H9 (cell line): ENCODE measurements around the gene UFSP2. TPM values are rescaled to one million over a fixed set of nuclear protein-coding genes. Genes with fewer than 3 reads are reported as not detected.
A peak's percentile ranks its signal among the peaks of the same experiment; 100 is the strongest.

Experiments
- DNase-seq: peaks from one replicate; pipeline ENCODE4 v3.0.0-alpha.2; 2017
- H2AFZ ChIP-seq: one replicate; pipeline ENCODE4 v1.6.1; 2013; ENCODE audit warnings: mild to moderate bottlenecking, low read length, control low read depth, moderate library complexity
- H2AK5ac ChIP-seq: 2 replicates; pipeline ENCODE4 v1.6.1; 2013; ENCODE audit warnings: low read length, control low read depth, mixed read lengths; ENCODE audit not compliant: insufficient read length
- H2BK120ac ChIP-seq: one replicate; pipeline ENCODE4 v1.6.1; 2013; ENCODE audit warnings: low read depth, mild to moderate bottlenecking, low read length, control low read depth, inconsistent platforms; ENCODE audit not compliant: poor library complexity, severe bottlenecking
- H2BK12ac ChIP-seq: 2 replicates; pipeline ENCODE4 v1.6.1; 2013; ENCODE audit warnings: low read length, control low read depth, mixed read lengths, low read depth; ENCODE audit not compliant: insufficient read length
- H2BK15ac ChIP-seq: 2 replicates; pipeline ENCODE4 v1.6.1; 2013; ENCODE audit warnings: low read depth, low read length, control low read depth
- H2BK20ac ChIP-seq: one replicate; pipeline ENCODE4 v1.6.1; 2013; ENCODE audit warnings: low read depth, mild to moderate bottlenecking, low read length, control low read depth, inconsistent platforms; ENCODE audit not compliant: poor library complexity, severe bottlenecking
- H2BK5ac ChIP-seq: 2 replicates; pipeline ENCODE4 v1.6.1; 2013; ENCODE audit warnings: low read length, control low read depth, mixed read lengths; ENCODE audit not compliant: insufficient read length
- H3K14ac ChIP-seq: 2 replicates; pipeline ENCODE4 v1.6.1; 2013; ENCODE audit warnings: low read length, control low read depth; ENCODE audit not compliant: insufficient read depth
- H3K18ac ChIP-seq: 2 replicates; pipeline ENCODE4 v1.6.1; 2013; ENCODE audit warnings: low read depth, mild to moderate bottlenecking, mixed read lengths, low read length, control low read depth; ENCODE audit not compliant: insufficient read length
- H3K23ac ChIP-seq: 2 replicates; pipeline ENCODE4 v1.6.1; 2013; ENCODE audit warnings: low read length, control low read depth, mixed read lengths, low read depth; ENCODE audit not compliant: insufficient read length
- H3K23me2 ChIP-seq: 2 replicates; pipeline ENCODE4 v1.6.1; 2013; ENCODE audit warnings: low read depth, mild to moderate bottlenecking, mixed read lengths, low read length, control low read depth; ENCODE audit not compliant: insufficient read length, poor library complexity, severe bottlenecking
- H3K27ac ChIP-seq: 2 replicates; pipeline ENCODE4 v1.5.1; 2013; ENCODE audit warnings: low read length, control low read depth, mixed read lengths, low read depth; ENCODE audit not compliant: insufficient read length
- H3K27me3 ChIP-seq: 2 replicates; pipeline ENCODE4 v1.6.1; 2013; ENCODE audit warnings: low read length, control low read depth, inconsistent platforms; ENCODE audit not compliant: insufficient read depth
- H3K4ac ChIP-seq: 2 replicates; pipeline ENCODE4 v1.6.1; 2013; ENCODE audit warnings: low read depth, mild to moderate bottlenecking, control low read depth, inconsistent platforms, low read length, moderate library complexity
- H3K4me1 ChIP-seq: 2 replicates; pipeline ENCODE4 v1.6.1; 2013; ENCODE audit warnings: low read length, control low read depth, inconsistent platforms; ENCODE audit not compliant: insufficient read depth
- H3K4me2 ChIP-seq: 2 replicates; pipeline ENCODE4 v1.6.1; 2013; ENCODE audit warnings: low read length, control low read depth, mixed read lengths; ENCODE audit not compliant: insufficient read length, insufficient read depth
- H3K56ac ChIP-seq: 2 replicates; pipeline ENCODE4 v1.6.1; 2013; ENCODE audit warnings: low read depth, mild to moderate bottlenecking, mixed read lengths, low read length, control low read depth; ENCODE audit not compliant: insufficient read length
- H3K79me1 ChIP-seq: 2 replicates; pipeline ENCODE4 v1.6.1; 2013; ENCODE audit warnings: low read depth, mild to moderate bottlenecking, moderate library complexity, low read length, control low read depth, inconsistent platforms; ENCODE audit not compliant: insufficient read depth, poor library complexity, severe bottlenecking
- H3K79me2 ChIP-seq: 2 replicates; pipeline ENCODE4 v1.6.1; 2013; ENCODE audit warnings: low read length, control low read depth, inconsistent platforms; ENCODE audit not compliant: insufficient read depth
- H3K9ac ChIP-seq: 2 replicates; pipeline ENCODE4 v1.6.1; 2013; ENCODE audit warnings: low read length, control low read depth, mixed read lengths; ENCODE audit not compliant: insufficient read length; ENCODE audit errors: extremely low read depth
- H3K9me3 ChIP-seq: one replicate; pipeline ENCODE4 v1.6.1; 2013; ENCODE audit warnings: low read depth, low read length, inconsistent platforms; ENCODE audit not compliant: control insufficient read depth
- H3T11ph ChIP-seq: one replicate; pipeline ENCODE4 v1.6.1; 2013; ENCODE audit warnings: mild to moderate bottlenecking, low read length, control low read depth, inconsistent platforms
- H4K20me1 ChIP-seq: one replicate; pipeline ENCODE4 v1.6.1; 2013; ENCODE audit not compliant: control insufficient read depth, insufficient read length, insufficient read depth
- H4K5ac ChIP-seq: 2 replicates; pipeline ENCODE4 v1.6.1; 2013; ENCODE audit warnings: low read depth, mild to moderate bottlenecking, mixed read lengths, low read length, control low read depth; ENCODE audit not compliant: insufficient read length
- H4K8ac ChIP-seq: replicated peaks from 2 replicates; pipeline ENCODE4 v1.6.1; 2013; ENCODE audit warnings: low read length, control low read depth, mixed read lengths, low read depth; ENCODE audit not compliant: insufficient read length
- H4K91ac ChIP-seq: 2 replicates; pipeline ENCODE4 v1.6.1; 2013; ENCODE audit warnings: low read depth, mild to moderate bottlenecking, moderate library complexity, mixed read lengths, low read length, control low read depth; ENCODE audit not compliant: insufficient read length
- H3K27ac Mint-ChIP-seq, 3 experiments: 2 replicates in 2 of 3; 3 replicates in 1 of 3; pipeline ENCODE4 v1.8.0; 2020 to 2021; ENCODE audit warnings: mixed read lengths in 3 of 3, mild to moderate bottlenecking in 1 of 3, moderate library complexity in 1 of 3
- H3K27me3 Mint-ChIP-seq: 2 replicates; pipeline ENCODE4 v1.8.0; 2021; ENCODE audit warnings: low read depth, mild to moderate bottlenecking, moderate library complexity, mixed read lengths
- H3K36me3 Mint-ChIP-seq, 3 experiments: 2 replicates in 2 of 3; 3 replicates in 1 of 3; pipeline ENCODE4 v1.8.0; 2020 to 2021; ENCODE audit warnings: low read depth in 3 of 3, mixed read lengths in 3 of 3; ENCODE audit not compliant: insufficient read depth in 1 of 3
- H3K4me1 Mint-ChIP-seq, 2 experiments: 2 replicates each; pipeline ENCODE4 v1.8.0; 2020; ENCODE audit warnings: mixed read lengths in 2 of 2
- H3K4me3 Mint-ChIP-seq, 2 experiments: 2 replicates in 1 of 2; 3 replicates in 1 of 2; pipeline ENCODE4 v1.8.0; 2020 to 2021; ENCODE audit warnings: mild to moderate bottlenecking in 2 of 2, mixed read lengths in 2 of 2, moderate library complexity in 1 of 2
- H3K9me3 Mint-ChIP-seq, 2 experiments: 2 replicates in 1 of 2; 3 replicates in 1 of 2; pipeline ENCODE4 v1.8.0; 2020; ENCODE audit warnings: mild to moderate bottlenecking in 2 of 2, mixed read lengths in 2 of 2, moderate library complexity in 1 of 2
- WGBS: extraction: QIAGEN DNeasy Blood & Tissue Kit; methylation state at CpG from one replicate; pipeline ENCODE4 v1.1.7; 2013; ENCODE audit warnings: missing lambda C conversion rate, low lambda C conversion rate, mixed read lengths; ENCODE audit not compliant: insufficient read length; ENCODE audit errors: extremely low coverage; 5-methylcytosine and 5-hydroxymethylcytosine counted together
- total RNA-seq: library from RNA; stranded (reverse); gene quantifications from 2 replicates; pipeline ENCODE4 v1.2.1, GENCODE V29; 2021
- TF ChIP-seq, protein P1 (sequence below): fragments of 200-600 bp; sonication (generic); conservative IDR thresholded peaks from 3 replicates; pipeline ENCODE4 v1.8.0; 2021; ENCODE audit warnings: antibody characterized with exemption, mild to moderate bottlenecking

Gene UFSP2
- total RNA-seq, 1 experiment from 2014 or later: 41.1 TPM

DNA sequence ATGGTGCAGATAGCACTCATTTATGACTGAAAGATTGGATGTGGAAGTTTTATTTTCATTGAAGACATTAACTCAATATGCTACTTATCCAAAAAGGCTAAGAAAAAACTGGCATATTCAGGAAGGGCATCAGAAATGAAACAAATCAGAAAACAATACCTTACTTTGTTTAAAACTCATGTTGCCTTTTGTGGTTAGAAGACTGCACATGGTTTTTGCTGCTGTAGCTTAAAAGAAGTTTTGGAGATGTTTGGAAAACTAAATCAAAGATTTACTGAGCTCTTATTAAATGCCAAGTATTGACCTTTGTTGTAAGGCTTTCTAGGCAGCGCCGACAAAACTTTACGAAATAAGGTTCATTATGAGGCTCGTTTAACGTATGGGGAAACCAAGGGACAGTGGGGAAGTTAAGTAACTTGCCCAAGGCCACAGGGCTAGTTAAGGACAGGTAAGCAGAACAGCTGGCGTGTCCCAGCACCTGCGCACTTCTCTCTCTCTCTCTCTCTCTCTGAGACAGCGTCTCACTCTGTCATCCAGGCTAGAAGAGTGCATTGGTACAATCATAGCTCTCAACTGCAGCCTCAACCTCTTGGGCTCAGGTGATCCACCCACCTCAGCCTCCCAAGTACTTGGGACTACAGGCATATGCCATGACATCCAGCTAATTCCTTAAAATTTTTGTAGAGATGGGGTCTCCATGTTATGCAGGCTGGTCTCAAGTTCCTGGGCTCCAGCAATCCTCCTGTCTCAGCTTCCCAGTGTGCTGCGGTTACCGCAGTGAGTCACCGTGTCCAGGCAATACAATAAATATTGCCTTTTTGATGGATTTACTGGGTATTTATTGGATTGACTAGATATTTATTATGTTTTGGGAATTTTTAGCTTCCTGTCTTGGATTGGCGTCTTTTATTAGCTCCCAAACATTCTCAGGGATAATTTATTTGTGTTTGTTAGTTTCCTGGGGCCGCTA, 46.2 kb downstream of the UFSP2 start:
- Histone ChIP-seq H3K23ac (no peak overlapping the region), H4K91ac (no peak overlapping the region), H3T11ph (no peak overlapping the region), H2BK12ac (no peak overlapping the region), H2BK5ac (no peak overlapping the region), H3K4ac (no peak overlapping the region), H3K79me2 (no peaks in the 10 kb centered on the region), H2AK5ac (no peak overlapping the region), H3K9me3 (no peaks in the 10 kb centered on the region), H3K4me2 (no peak overlapping the region), H3K27me3 (no peaks in the 10 kb centered on the region), H2BK120ac (no peak overlapping the region), H3K18ac (no peak overlapping the region), H4K5ac (no peak overlapping the region), H3K14ac (no peak overlapping the region), H3K56ac (no peak overlapping the region), H3K79me1 (no peaks in the 10 kb centered on the region), H4K20me1 (no peaks in the 10 kb centered on the region), H2BK15ac (no peak overlapping the region), H2AFZ (no peak overlapping the region), H3K9ac (no peak overlapping the region), H3K4me1 (no peaks in the 10 kb centered on the region), H3K27ac (no peak overlapping the region), H3K23me2 (no peaks in the 10 kb centered on the region), H4K8ac (no peak overlapping the region), H2BK20ac (no peak overlapping the region)
- TF ChIP-seq, protein P1, sequence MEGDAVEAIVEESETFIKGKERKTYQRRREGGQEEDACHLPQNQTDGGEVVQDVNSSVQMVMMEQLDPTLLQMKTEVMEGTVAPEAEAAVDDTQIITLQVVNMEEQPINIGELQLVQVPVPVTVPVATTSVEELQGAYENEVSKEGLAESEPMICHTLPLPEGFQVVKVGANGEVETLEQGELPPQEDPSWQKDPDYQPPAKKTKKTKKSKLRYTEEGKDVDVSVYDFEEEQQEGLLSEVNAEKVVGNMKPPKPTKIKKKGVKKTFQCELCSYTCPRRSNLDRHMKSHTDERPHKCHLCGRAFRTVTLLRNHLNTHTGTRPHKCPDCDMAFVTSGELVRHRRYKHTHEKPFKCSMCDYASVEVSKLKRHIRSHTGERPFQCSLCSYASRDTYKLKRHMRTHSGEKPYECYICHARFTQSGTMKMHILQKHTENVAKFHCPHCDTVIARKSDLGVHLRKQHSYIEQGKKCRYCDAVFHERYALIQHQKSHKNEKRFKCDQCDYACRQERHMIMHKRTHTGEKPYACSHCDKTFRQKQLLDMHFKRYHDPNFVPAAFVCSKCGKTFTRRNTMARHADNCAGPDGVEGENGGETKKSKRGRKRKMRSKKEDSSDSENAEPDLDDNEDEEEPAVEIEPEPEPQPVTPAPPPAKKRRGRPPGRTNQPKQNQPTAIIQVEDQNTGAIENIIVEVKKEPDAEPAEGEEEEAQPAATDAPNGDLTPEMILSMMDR: no peak
- Mint-ChIP-seq H3K4me1 (peaks cover 14 to 15% of the 10 kb centered on the region in 2 experiments), H3K4me3 (no peak overlapping the region), H3K9me3 (peaks cover 5 to 8% of the 10 kb centered on the region in 2 experiments; a peak in 4 of 5 replicates), H3K27me3 (no peaks in the 10 kb centered on the region), H3K27ac (peak overlapping the region in 1 of 3 experiments; percentile 52; a peak in 1 of 7 replicates), H3K36me3 (peaks cover 3 to 18% (median 18%) of the 10 kb centered on the region in 3 experiments; a peak in 6 of 7 replicates)
- no CpG with 5 or more reads among the region's 13 CpGs for WGBS
- DNase-seq: no peak
